RWPE2 (cell line): ENCODE data around the gene VAV1.
A peak's percentile ranks its signal among the peaks of the same experiment; 100 is the strongest.

Source experiments
- ATAC-seq: fragments of 200-7000 bp; cut with Tn5 transposase; 3 replicates; pipeline ENCODE4 v1.9.1; 2021; ENCODE audit warnings: low read depth
- DNase-seq: peaks from one replicate; pipeline ENCODE4 v3.0.0-alpha.2; 2020; ENCODE audit warnings: low spot score
- H3K27ac ChIP-seq: fragments of 450-650 bp; 2 replicates; pipeline ENCODE4 v1.5.1; 2017; ENCODE audit warnings: mild to moderate bottlenecking; ENCODE audit not compliant: poor library complexity, severe bottlenecking
- H3K27me3 ChIP-seq: fragments of 250-450 bp; sonication (Bioruptor Pico); 2 replicates; pipeline ENCODE4 v1.5.1; 2021; ENCODE audit warnings: mild to moderate bottlenecking, moderate library complexity; ENCODE audit not compliant: insufficient read depth, poor library complexity, severe bottlenecking
- H3K36me3 ChIP-seq: fragments of 250-450 bp; sonication (Bioruptor Pico); 2 replicates; pipeline ENCODE4 v1.5.1; 2020; ENCODE audit warnings: low read depth, mild to moderate bottlenecking, moderate library complexity
- H3K4me1 ChIP-seq: fragments of 250-450 bp; sonication (Bioruptor Pico); 2 replicates; pipeline ENCODE4 v1.5.1; 2021; ENCODE audit warnings: mild to moderate bottlenecking, moderate library complexity; ENCODE audit not compliant: insufficient read depth, poor library complexity, severe bottlenecking
- H3K4me3 ChIP-seq: fragments of 250-450 bp; sonication (Bioruptor Pico); 2 replicates; pipeline ENCODE4 v1.5.1; 2021; ENCODE audit warnings: mild to moderate bottlenecking, moderate library complexity; ENCODE audit not compliant: severe bottlenecking
- H3K9me3 ChIP-seq: fragments of 250-450 bp; sonication (Bioruptor Pico); 2 replicates; pipeline ENCODE4 v1.5.1; 2021; ENCODE audit warnings: mild to moderate bottlenecking, moderate library complexity; ENCODE audit not compliant: severe bottlenecking
- CTCF ChIP-seq: fragments of 450-650 bp; IDR thresholded peaks from one replicate; pipeline ENCODE4 v1.5.1; 2017; ENCODE audit warnings: mild to moderate bottlenecking, moderate library complexity; ENCODE audit not compliant: poor library complexity, severe bottlenecking

The VAV1 gene

GRCh38 chr19:6725513-6726231, 46.8 kb upstream of the VAV1 start:
- H3K4me1 ChIP-seq = peaks cover 19% of the 10 kb centered on the region

GRCh38 chr19:6728346-6728745, 44.2 kb upstream of the VAV1 start:
- Histone ChIP-seq H3K9me3 (no peaks in the 10 kb centered on the region), H3K4me3 (no peak overlapping the region), H3K4me1 (no peaks in the 10 kb centered on the region), H3K27ac (no peak overlapping the region), H3K27me3 (no peaks in the 10 kb centered on the region), H3K36me3 (no peaks in the 10 kb centered on the region; the same call in 1 of the 2 replicates)
- no peak for TF ChIP-seq CTCF
- ATAC-seq (no peak), DNase-seq (no peak)

More at GRCh38 chr19:6725513-6726231, 46.8 kb upstream of the VAV1 start:
- H3K4me3 ChIP-seq = no peak overlapping the region
- no peaks in the 10 kb centered on the region for H3K9me3 ChIP-seq
- TF ChIP-seq CTCF = no peak
- H3K27me3 ChIP-seq = no peaks in the 10 kb centered on the region
- ATAC-seq (no peak), DNase-seq (no peak)
- no peaks in the 10 kb centered on the region; the same call in 1 of the 2 replicates for H3K36me3 ChIP-seq
- H3K27ac ChIP-seq = no peak overlapping the region

GRCh38 chr19:6729573-6730152, 42.8 kb upstream of the VAV1 start:
- no peak overlapping the region for H3K4me3 ChIP-seq
- no peak overlapping the region for H3K27ac ChIP-seq

GRCh38 chr19:6730153-6730804, 42.2 kb upstream of the VAV1 start:
- Histone ChIP-seq H3K4me3 (no peak overlapping the region), H3K36me3 (peaks cover 4% of the 10 kb centered on the region; the same call in 1 of the 2 replicates), H3K27me3 (no peaks in the 10 kb centered on the region), H3K4me1 (no peaks in the 10 kb centered on the region), H3K27ac (no peak overlapping the region), H3K9me3 (no peaks in the 10 kb centered on the region)
- DNase-seq (no peak), ATAC-seq (peak; percentile 67)
- TF ChIP-seq CTCF = no peak

More at GRCh38 chr19:6729573-6730152, 42.8 kb upstream of the VAV1 start:
- H3K4me1 ChIP-seq = no peaks in the 10 kb centered on the region
- H3K36me3 ChIP-seq = no peaks in the 10 kb centered on the region; the same call in 1 of the 2 replicates
- DNase-seq = no peak
- no peak for TF ChIP-seq CTCF
- H3K9me3 ChIP-seq = no peaks in the 10 kb centered on the region
- no peaks in the 10 kb centered on the region for H3K27me3 ChIP-seq
- no peak for ATAC-seq
